Erythroblast (primary cell): ENCODE measurements around the gene TMEM61.

Experiments
- GATA1 ChIP-seq: IDR thresholded peaks from 2 replicates; pipeline ENCODE4 v1.6.1; 2011; ENCODE audit warnings: low read depth, mild to moderate bottlenecking, control low read depth, low read length, moderate library complexity
- POLR2A ChIP-seq: IDR thresholded peaks from 2 replicates; pipeline ENCODE4 v1.6.1; 2011; ENCODE audit warnings: mild to moderate bottlenecking, low read length

DNA sequence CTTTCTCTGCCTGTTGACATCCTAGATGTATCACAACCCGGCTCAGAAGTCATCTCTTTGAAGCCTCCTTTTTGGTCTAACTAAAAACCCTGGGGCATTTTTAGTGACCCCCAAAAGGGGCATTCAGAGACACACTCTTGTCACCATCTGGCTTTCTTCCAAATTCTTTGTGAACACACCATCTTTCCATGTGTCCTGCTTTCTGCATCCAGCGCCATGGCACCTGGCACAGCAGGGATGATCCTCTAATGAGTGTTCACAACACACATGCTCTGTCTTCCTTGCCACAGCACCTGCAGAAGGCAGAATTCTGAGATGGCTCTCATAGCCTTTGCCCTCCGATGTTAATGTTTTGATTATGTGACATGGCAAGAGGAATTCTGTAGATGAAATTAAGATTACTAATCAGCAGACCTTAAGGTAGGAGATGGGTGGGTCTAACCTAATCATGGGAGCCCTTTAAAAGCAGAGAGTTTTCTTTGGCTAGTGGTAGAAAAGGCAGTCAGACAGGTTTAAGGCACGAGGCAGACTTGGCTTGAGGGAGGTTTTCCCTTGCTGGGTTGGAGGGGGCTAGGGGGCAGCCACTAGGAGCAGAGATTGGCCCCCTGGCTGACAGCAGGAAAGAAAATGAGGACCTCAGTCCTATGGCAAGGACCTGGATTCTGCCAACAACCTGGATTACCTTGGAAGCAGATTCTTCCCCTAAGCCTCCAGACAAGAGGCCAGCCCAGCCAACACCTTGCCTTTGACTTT, 4.9 kb upstream of the TMEM61 start:
- TF ChIP-seq POLR2A (no peak), GATA1 (no peak)
